Panc1 (cell line): ENCODE measurements around the gene UBL5. TPM values are rescaled to one million over a fixed set of nuclear protein-coding genes. Genes with fewer than 3 reads are reported as not detected.

Source experiments
- ATAC-seq: fragments of 200-7000 bp; cut with Tn5 transposase; 2 replicates; pipeline ENCODE4 v1.9.1; 2020; ENCODE audit warnings: mild to moderate bottlenecking, moderate library complexity
- BruUV-seq: library from RNA; stranded (reverse); fragments of 400-500 nt; replicated peaks from 2 replicates; lab custom pipeline; 2021; lab: Mats Ljungman, UMichigan
- CTCF ChIA-PET: fragments of 300-600 bp; sonication (Branson Sonifier 250); formaldehyde crosslinking; loops from one replicate; lab custom pipeline; 2022; ENCODE audit warnings: antibody characterized with exemption; lab: Charles Lee
- POLR2A ChIA-PET: fragments of 300-600 bp; sonication (Branson Sonifier 250); formaldehyde crosslinking; loops from one replicate; lab custom pipeline; 2022; ENCODE audit warnings: antibody characterized with exemption; lab: Charles Lee
- DNase-seq: peaks from one replicate; pipeline ENCODE4 v3.0.0-alpha.2; 2010; ENCODE audit warnings: low read depth, low spot score
- H3K27ac ChIP-seq: 2 replicates; pipeline ENCODE4 v1.5.1; 2011; ENCODE audit warnings: mild to moderate bottlenecking, low read length, inconsistent platforms
- H3K27me3 ChIP-seq: fragments of 200-500 bp; sonication (Bioruptor generic); 2 replicates; pipeline ENCODE4 v1.6.0; 2014; ENCODE audit warnings: low read length, inconsistent platforms; ENCODE audit not compliant: control insufficient read depth, insufficient read depth
- H3K36me3 ChIP-seq: fragments of 200-500 bp; sonication (Bioruptor generic); 2 replicates; pipeline ENCODE4 v1.5.1; 2014; ENCODE audit warnings: inconsistent platforms, mild to moderate bottlenecking, low read length, moderate library complexity; ENCODE audit not compliant: control insufficient read depth, insufficient read depth
- H3K4me1 ChIP-seq: 2 replicates; pipeline ENCODE4 v1.5.1; 2011; ENCODE audit warnings: inconsistent platforms, mild to moderate bottlenecking, low read length, moderate library complexity; ENCODE audit not compliant: control insufficient read depth, insufficient read depth
- H3K4me3 ChIP-seq, 2 experiments: 2 replicates each; pipeline ENCODE4 v1.5.1; 2011 to 2012; ENCODE audit warnings: low read depth in 2 of 2, low read length in 2 of 2, mild to moderate bottlenecking in 2 of 2, inconsistent platforms in 1 of 2, moderate library complexity in 1 of 2
- H3K9me3 ChIP-seq: fragments of 200-500 bp; sonication (Bioruptor generic); 2 replicates; pipeline ENCODE4 v1.5.1; 2014; ENCODE audit warnings: low read depth, mild to moderate bottlenecking, inconsistent platforms, low read length, moderate library complexity; ENCODE audit not compliant: control insufficient read depth, insufficient read depth
- POLR2AphosphoS5 ChIP-seq: IDR thresholded peaks from 2 replicates; pipeline ENCODE4 v1.6.1; 2012; ENCODE audit warnings: mild to moderate bottlenecking, low read depth, low read length, moderate library complexity
- SIN3A ChIP-seq: IDR thresholded peaks from 2 replicates; pipeline ENCODE4 v1.6.1; 2012; ENCODE audit warnings: low read depth, mild to moderate bottlenecking, low read length, moderate library complexity, borderline replicate concordance; ENCODE audit not compliant: insufficient read depth
- TCF7L2 ChIP-seq: IDR thresholded peaks from 2 replicates; pipeline ENCODE4 v1.6.1; 2011; ENCODE audit warnings: mild to moderate bottlenecking, low read depth, low read length, inconsistent platforms
- in situ Hi-C: cut with HindIII; loops from 2 replicates; pipeline ENCODE4 v1.10.0; 2016; ENCODE audit warnings: low sequenced_read_pairs, low pct_unique_long_range_greater_than_20kb
- intact Hi-C: fragments of 100-400 bp; cut with micrococcal nuclease; formaldehyde crosslinking; loops from one replicate; pipeline ENCODE4 v1.10.0; 2022; ENCODE audit not compliant: unreplicated experiment
- total RNA-seq: library from RNA; stranded (reverse); gene quantifications from one replicate; pipeline ENCODE4 v1.2.1, GENCODE V29; 2021; ENCODE audit not compliant: unreplicated experiment
- TF ChIP-seq, protein P1 (sequence below): fragments of 450-650 bp; IDR thresholded peaks from 2 replicates; pipeline ENCODE4 v1.5.1; 2017; ENCODE audit warnings: mild to moderate bottlenecking
- TF ChIP-seq, protein P2 (sequence below), 2 experiments: IDR thresholded peaks; 2 replicates each; pipeline ENCODE4 v1.6.1; 2011 to 2012; ENCODE audit warnings: low read depth in 2 of 2, control low read depth in 1 of 2, low read length in 1 of 2, mild to moderate bottlenecking in 1 of 2, moderate library complexity in 1 of 2; ENCODE audit not compliant: insufficient read depth in 1 of 2

UBL5 gene
- total RNA-seq, 1 experiment from 2014 or later, result 379 TPM

DNA sequence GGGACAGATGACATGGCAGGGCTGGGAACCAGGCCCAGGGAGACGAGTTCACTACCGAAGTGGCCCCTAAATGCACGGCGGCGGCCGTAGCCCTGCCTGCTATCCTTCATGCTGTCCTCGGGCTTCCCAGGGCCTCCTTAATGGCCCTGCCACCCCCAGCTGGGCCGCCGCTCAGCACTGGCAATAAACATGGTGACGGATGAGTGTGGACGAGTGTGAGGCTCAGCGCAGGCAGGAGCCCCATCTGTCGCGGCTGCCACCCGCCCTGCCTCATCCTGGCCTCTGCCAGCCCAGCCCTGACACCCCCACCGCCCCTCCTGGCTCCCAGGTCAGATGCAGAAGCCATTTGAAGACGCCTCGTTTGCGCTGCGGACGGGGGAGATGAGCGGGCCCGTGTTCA, 21.0 kb downstream of the UBL5 start:
- no peaks in the 10 kb centered on the region for H3K4me1 ChIP-seq
- ChIA-PET CTCF (no interaction called here), POLR2A (no interaction called here)
- intact Hi-C loops, result no loop called here
- no peaks in the 10 kb centered on the region for H3K9me3 ChIP-seq
- TF ChIP-seq TCF7L2 (no peak), POLR2AphosphoS5 (no peak), SIN3A (no peak)
- TF ChIP-seq, protein P1, sequence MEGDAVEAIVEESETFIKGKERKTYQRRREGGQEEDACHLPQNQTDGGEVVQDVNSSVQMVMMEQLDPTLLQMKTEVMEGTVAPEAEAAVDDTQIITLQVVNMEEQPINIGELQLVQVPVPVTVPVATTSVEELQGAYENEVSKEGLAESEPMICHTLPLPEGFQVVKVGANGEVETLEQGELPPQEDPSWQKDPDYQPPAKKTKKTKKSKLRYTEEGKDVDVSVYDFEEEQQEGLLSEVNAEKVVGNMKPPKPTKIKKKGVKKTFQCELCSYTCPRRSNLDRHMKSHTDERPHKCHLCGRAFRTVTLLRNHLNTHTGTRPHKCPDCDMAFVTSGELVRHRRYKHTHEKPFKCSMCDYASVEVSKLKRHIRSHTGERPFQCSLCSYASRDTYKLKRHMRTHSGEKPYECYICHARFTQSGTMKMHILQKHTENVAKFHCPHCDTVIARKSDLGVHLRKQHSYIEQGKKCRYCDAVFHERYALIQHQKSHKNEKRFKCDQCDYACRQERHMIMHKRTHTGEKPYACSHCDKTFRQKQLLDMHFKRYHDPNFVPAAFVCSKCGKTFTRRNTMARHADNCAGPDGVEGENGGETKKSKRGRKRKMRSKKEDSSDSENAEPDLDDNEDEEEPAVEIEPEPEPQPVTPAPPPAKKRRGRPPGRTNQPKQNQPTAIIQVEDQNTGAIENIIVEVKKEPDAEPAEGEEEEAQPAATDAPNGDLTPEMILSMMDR, result no peak
- TF ChIP-seq, protein P2, sequence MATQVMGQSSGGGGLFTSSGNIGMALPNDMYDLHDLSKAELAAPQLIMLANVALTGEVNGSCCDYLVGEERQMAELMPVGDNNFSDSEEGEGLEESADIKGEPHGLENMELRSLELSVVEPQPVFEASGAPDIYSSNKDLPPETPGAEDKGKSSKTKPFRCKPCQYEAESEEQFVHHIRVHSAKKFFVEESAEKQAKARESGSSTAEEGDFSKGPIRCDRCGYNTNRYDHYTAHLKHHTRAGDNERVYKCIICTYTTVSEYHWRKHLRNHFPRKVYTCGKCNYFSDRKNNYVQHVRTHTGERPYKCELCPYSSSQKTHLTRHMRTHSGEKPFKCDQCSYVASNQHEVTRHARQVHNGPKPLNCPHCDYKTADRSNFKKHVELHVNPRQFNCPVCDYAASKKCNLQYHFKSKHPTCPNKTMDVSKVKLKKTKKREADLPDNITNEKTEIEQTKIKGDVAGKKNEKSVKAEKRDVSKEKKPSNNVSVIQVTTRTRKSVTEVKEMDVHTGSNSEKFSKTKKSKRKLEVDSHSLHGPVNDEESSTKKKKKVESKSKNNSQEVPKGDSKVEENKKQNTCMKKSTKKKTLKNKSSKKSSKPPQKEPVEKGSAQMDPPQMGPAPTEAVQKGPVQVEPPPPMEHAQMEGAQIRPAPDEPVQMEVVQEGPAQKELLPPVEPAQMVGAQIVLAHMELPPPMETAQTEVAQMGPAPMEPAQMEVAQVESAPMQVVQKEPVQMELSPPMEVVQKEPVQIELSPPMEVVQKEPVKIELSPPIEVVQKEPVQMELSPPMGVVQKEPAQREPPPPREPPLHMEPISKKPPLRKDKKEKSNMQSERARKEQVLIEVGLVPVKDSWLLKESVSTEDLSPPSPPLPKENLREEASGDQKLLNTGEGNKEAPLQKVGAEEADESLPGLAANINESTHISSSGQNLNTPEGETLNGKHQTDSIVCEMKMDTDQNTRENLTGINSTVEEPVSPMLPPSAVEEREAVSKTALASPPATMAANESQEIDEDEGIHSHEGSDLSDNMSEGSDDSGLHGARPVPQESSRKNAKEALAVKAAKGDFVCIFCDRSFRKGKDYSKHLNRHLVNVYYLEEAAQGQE (IDR thresholded peaks at IDR 0.05; ENCODE audit: insufficient read depth in 1 of 2, low read depth in 2 of 2, low read length in 1 of 2), result no peak
- in situ Hi-C loops, result no loop called here
- no peak overlapping the region for H3K4me3 ChIP-seq
- no TSS peak for BruUV-seq
- H3K27me3 ChIP-seq, result no peaks in the 10 kb centered on the region
- DNase-seq (no peak), ATAC-seq (no peak)
- no peak overlapping the region for H3K27ac ChIP-seq
- H3K36me3 ChIP-seq, result no peaks in the 10 kb centered on the region

DNA sequence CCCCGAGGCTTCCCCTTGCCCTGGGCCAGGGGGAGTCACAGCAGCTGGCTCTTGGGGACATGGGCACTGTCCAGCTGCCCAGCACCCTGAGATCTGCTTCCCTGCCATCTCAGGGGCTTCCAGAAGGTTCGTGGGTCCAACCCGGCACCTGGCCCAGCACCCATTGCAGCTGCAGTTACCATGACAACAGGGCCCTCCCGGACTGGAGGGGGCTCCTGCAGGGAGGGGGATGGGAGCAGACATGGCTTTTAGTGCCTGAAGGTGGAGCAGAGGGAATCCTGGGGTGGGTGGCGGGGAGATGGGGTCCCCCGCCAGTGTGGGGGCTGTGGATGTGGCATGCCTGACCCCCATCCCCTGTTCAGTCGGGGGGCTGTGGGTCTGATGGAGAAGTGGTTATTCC, 22.1 kb downstream of the UBL5 start:
- no TSS peak for BruUV-seq
- no peak for TF ChIP-seq TCF7L2
- TF ChIP-seq, protein P1, result no peak
- TF ChIP-seq, protein P2 (IDR thresholded peaks at IDR 0.05; ENCODE audit: insufficient read depth in 1 of 2, low read depth in 2 of 2, low read length in 1 of 2), result no peak
- no peak for TF ChIP-seq SIN3A
- no peak for TF ChIP-seq POLR2AphosphoS5
- intact Hi-C loops, result no loop called here

More for the DNA sequence above, 22.1 kb downstream of the UBL5 start:
- no peak for ATAC-seq
- Histone ChIP-seq H3K4me1 (no peaks in the 10 kb centered on the region), H3K4me3 (no peak overlapping the region), H3K9me3 (no peaks in the 10 kb centered on the region), H3K27ac (no peak overlapping the region), H3K36me3 (no peaks in the 10 kb centered on the region), H3K27me3 (no peaks in the 10 kb centered on the region)
- no peak for DNase-seq
- in situ Hi-C loops, result no loop called here
- POLR2A ChIA-PET, result no interaction called here
- CTCF ChIA-PET, result no interaction called here
